Caco-2 (cell line): Measurements from ENCODE around the gene EBF4. TPM values are rescaled to one million over a fixed set of nuclear protein-coding genes. Genes with fewer than 3 reads are reported as not detected.

ENCODE experiments used
- BruUV-seq: library from RNA; stranded (reverse); fragments of 400-500 nt; replicated peaks from 2 replicates; lab custom pipeline; 2021; lab: Mats Ljungman, UMichigan
- CTCF ChIA-PET: fragments of 300-600 bp; sonication (Branson Sonifier 250); formaldehyde crosslinking; loops from one replicate; lab custom pipeline; 2022; ENCODE audit warnings: antibody characterized with exemption; lab: Charles Lee
- POLR2A ChIA-PET: fragments of 300-600 bp; sonication (Branson Sonifier 250); formaldehyde crosslinking; loops from one replicate; lab custom pipeline; 2022; ENCODE audit warnings: antibody characterized with exemption; lab: Charles Lee
- DNase-seq, 2 experiments: peaks; one replicate each; pipeline versions ENCODE4 v3.0.0 to v3.0.0-alpha.2; 2020 to 2022
- H3K27me3 ChIP-seq: replicated peaks from 2 replicates; pipeline ENCODE4 v1.6.0; 2011; ENCODE audit warnings: low read length; ENCODE audit not compliant: control insufficient read depth, insufficient read depth
- H3K36me3 ChIP-seq: 2 replicates; pipeline ENCODE4 v1.5.1; 2011; ENCODE audit warnings: low read length; ENCODE audit not compliant: control insufficient read depth, insufficient read depth
- H3K4me1 ChIP-seq: fragments of 250-450 bp; sonication (Bioruptor Pico); 2 replicates; pipeline ENCODE4 v1.5.1; 2020; ENCODE audit warnings: mild to moderate bottlenecking
- H3K4me3 ChIP-seq: 2 replicates; pipeline ENCODE4 v1.5.1; 2011; ENCODE audit warnings: low read depth, mild to moderate bottlenecking, control low read depth, low read length
- H3K9me3 ChIP-seq: fragments of 250-450 bp; sonication (Bioruptor Pico); 2 replicates; pipeline ENCODE4 v1.5.1; 2020; ENCODE audit warnings: mild to moderate bottlenecking, moderate library complexity
- H3K27ac Mint-ChIP-seq: one replicate; pipeline ENCODE4 v1.8.0; 2022; ENCODE audit warnings: mixed read lengths; ENCODE audit not compliant: unreplicated experiment
- H3K27me3 Mint-ChIP-seq: one replicate; pipeline ENCODE4 v1.8.0; 2022; ENCODE audit warnings: mixed read lengths; ENCODE audit not compliant: insufficient read depth, unreplicated experiment
- H3K36me3 Mint-ChIP-seq: one replicate; pipeline ENCODE4 v1.8.0; 2022; ENCODE audit warnings: mild to moderate bottlenecking, mixed read lengths; ENCODE audit not compliant: insufficient read depth, unreplicated experiment
- H3K4me1 Mint-ChIP-seq: one replicate; pipeline ENCODE4 v1.8.0; 2022; ENCODE audit warnings: low read depth, mixed read lengths; ENCODE audit not compliant: unreplicated experiment
- H3K4me3 Mint-ChIP-seq: one replicate; pipeline ENCODE4 v1.8.0; 2022; ENCODE audit warnings: mild to moderate bottlenecking, moderate library complexity, mixed read lengths; ENCODE audit not compliant: unreplicated experiment
- H3K9me3 Mint-ChIP-seq: one replicate; pipeline ENCODE4 v1.8.0; 2022; ENCODE audit warnings: mixed read lengths; ENCODE audit not compliant: unreplicated experiment
- CTCF ChIP-seq, 2 experiments: fragments of 200-600 bp in 1 of 2; IDR thresholded peaks; 1 replicate in 1 of 2; 2 replicates in 1 of 2; pipeline versions ENCODE4 v1.5.1 to v1.8.0; 2011 to 2022; ENCODE audit warnings: antibody characterized with exemption in 1 of 2, control low read depth in 1 of 2, inconsistent platforms in 1 of 2, low read depth in 1 of 2, low read length in 1 of 2, mild to moderate bottlenecking in 1 of 2, moderate library complexity in 1 of 2; ENCODE audit not compliant: insufficient read depth in 1 of 2, severe bottlenecking in 1 of 2, unreplicated experiment in 1 of 2
- intact Hi-C: fragments of 100-400 bp; cut with micrococcal nuclease; formaldehyde crosslinking; loops from one replicate; pipeline ENCODE4 v1.10.0; 2022; ENCODE audit not compliant: unreplicated experiment
- total RNA-seq: library from RNA; stranded (reverse); gene quantifications from 2 replicates; pipeline ENCODE4 v1.2.3, GENCODE V29; 2022

The EBF4 gene
- total RNA-seq, 1 experiment from 2014 or later: 7.5 TPM

- TF ChIP-seq CTCF (IDR thresholded peaks at IDR 0.05; ENCODE audit: insufficient read depth in 1 of 2, low read depth in 1 of 2, low read length in 1 of 2, severe bottlenecking in 1 of 2, unreplicated experiment in 1 of 2): no peak
- Mint-ChIP-seq H3K9me3 (peaks cover 13% of the 10 kb centered on the region), H3K27ac (no peak overlapping the region), H3K27me3 (peaks cover 4% of the 10 kb centered on the region), H3K36me3 (no peaks in the 10 kb centered on the region), H3K4me3 (no peak overlapping the region), H3K4me1 (no peaks in the 10 kb centered on the region)
- Histone ChIP-seq H3K4me1 (no peaks in the 10 kb centered on the region), H3K36me3 (no peaks in the 10 kb centered on the region), H3K9me3 (0 out of 2 replicates have a peak, but pooled peaks cover 7% of the 10 kb centered on the region), H3K4me3 (no peak overlapping the region), H3K27me3 (no peaks in the 10 kb centered on the region)
- intact Hi-C loops: no loop called here
- no peak for DNase-seq
- POLR2A ChIA-PET: no interaction called here
- BruUV-seq: no TSS peak
- CTCF ChIA-PET: no interaction called here
Observed at GRCh38 chr20:2736441-2736840, 43.9 kb downstream of the EBF4 start.

- no peak overlapping the region for H3K4me3 ChIP-seq
- no peak overlapping the region for H3K27ac Mint-ChIP-seq
- no peaks in the 10 kb centered on the region for H3K9me3 ChIP-seq
- ChIA-PET POLR2A (no interaction called here), CTCF (interaction anchor here (1.9 kb wide), 1 partner anchor 14 kb away, joined by 8 read pairs; no protein-coding TSS in a partner anchor)
- no peak overlapping the region for H3K4me3 Mint-ChIP-seq
- intact Hi-C loops: no loop called here
- H3K4me1 Mint-ChIP-seq: no peaks in the 10 kb centered on the region
- no peak for TF ChIP-seq CTCF (IDR thresholded peaks at IDR 0.05; ENCODE audit: insufficient read depth in 1 of 2, low read depth in 1 of 2, low read length in 1 of 2, severe bottlenecking in 1 of 2, unreplicated experiment in 1 of 2)
- BruUV-seq: no TSS peak
- peaks cover 10% of the 10 kb centered on the region for H3K27me3 Mint-ChIP-seq
- DNase-seq: no peak
- no peaks in the 10 kb centered on the region for H3K36me3 Mint-ChIP-seq
- H3K36me3 ChIP-seq: no peaks in the 10 kb centered on the region
- no peaks in the 10 kb centered on the region for H3K4me1 ChIP-seq
- peaks cover 2% of the 10 kb centered on the region for H3K9me3 Mint-ChIP-seq
- H3K27me3 ChIP-seq: no peaks in the 10 kb centered on the region
Observed at GRCh38 chr20:2738331-2739041, 45.9 kb downstream of the EBF4 start.

- no peak for DNase-seq
- Histone ChIP-seq H3K27me3 (no peaks in the 10 kb centered on the region), H3K36me3 (no peaks in the 10 kb centered on the region), H3K9me3 (no peaks in the 10 kb centered on the region), H3K4me1 (no peaks in the 10 kb centered on the region), H3K4me3 (no peak overlapping the region)
- H3K9me3 Mint-ChIP-seq: no peaks in the 10 kb centered on the region
- H3K27me3 Mint-ChIP-seq: peaks cover 10% of the 10 kb centered on the region
- no peaks in the 10 kb centered on the region for H3K36me3 Mint-ChIP-seq
- no peaks in the 10 kb centered on the region for H3K4me1 Mint-ChIP-seq
- CTCF ChIA-PET: interaction anchor here (1.9 kb wide), 1 partner anchor 13 kb away, joined by 8 read pairs; no protein-coding TSS in a partner anchor
- BruUV-seq: no TSS peak
- intact Hi-C loops: no loop called here
- no peak overlapping the region for H3K27ac Mint-ChIP-seq
- H3K4me3 Mint-ChIP-seq: no peak overlapping the region
- POLR2A ChIA-PET: no interaction called here
- no peak for TF ChIP-seq CTCF (IDR thresholded peaks at IDR 0.05; ENCODE audit: insufficient read depth in 1 of 2, low read depth in 1 of 2, low read length in 1 of 2, severe bottlenecking in 1 of 2, unreplicated experiment in 1 of 2)
Observed at GRCh38 chr20:2739042-2739398, 46.4 kb downstream of the EBF4 start.
